Lung (tissue), 12 donors: ENCODE measurements around the gene DHRS11. TPM values are rescaled to one million over a fixed set of nuclear protein-coding genes. Genes with fewer than 3 reads are reported as not detected.
"Not testable (repeated sequence)": the region's sequence is repeated elsewhere in the genome, so short reads cannot be mapped to it uniquely, and the experiment has no call there.

Experiments used
- ATAC-seq: fragments of 200-7000 bp; cut with Tn5 transposase; one replicate; pipeline ENCODE4 v1.9.1; 2020; ENCODE audit warnings: moderate number of reproducible peaks; ENCODE audit not compliant: insufficient read depth, low FRiP score
- DNase-seq, 3 donors: peaks; one replicate each; pipeline ENCODE4 v3.0.0-alpha.2; 2013 to 2017
- H3K27ac ChIP-seq, 2 donors: one replicate each; pipeline ENCODE4 v1.5.1; 2013; ENCODE audit warnings: mild to moderate bottlenecking in 2 of 2, moderate library complexity in 2 of 2, control low read depth in 1 of 2, inconsistent platforms in 1 of 2, low read depth in 1 of 2, low read length in 1 of 2
- H3K27me3 ChIP-seq, 3 donors: one replicate each; pipeline ENCODE4 v1.5.1; 2013; ENCODE audit warnings: low read length in 2 of 3; ENCODE audit not compliant: control insufficient read depth in 3 of 3, insufficient read depth in 3 of 3
- H3K36me3 ChIP-seq, 4 donors: one replicate each; pipeline ENCODE4 v1.5.1; 2013; ENCODE audit warnings: low read length in 4 of 4, mild to moderate bottlenecking in 1 of 4, moderate library complexity in 1 of 4; ENCODE audit not compliant: control insufficient read depth in 4 of 4, insufficient read depth in 4 of 4
- H3K4me1 ChIP-seq, 5 donors: one replicate each; pipeline ENCODE4 v1.5.1; 2013; ENCODE audit warnings: low read length in 5 of 5, mild to moderate bottlenecking in 2 of 5, moderate library complexity in 1 of 5; ENCODE audit not compliant: control insufficient read depth in 5 of 5, insufficient read depth in 5 of 5
- H3K4me3 ChIP-seq: one replicate; pipeline ENCODE4 v1.5.1; 2013; ENCODE audit warnings: mild to moderate bottlenecking, control low read depth, moderate library complexity
- H3K9ac ChIP-seq, 2 donors: one replicate each; pipeline ENCODE4 v1.5.1; 2013; ENCODE audit warnings: low read length in 2 of 2, control low read depth in 1 of 2; ENCODE audit not compliant: insufficient read depth in 1 of 2
- H3K9me3 ChIP-seq, 4 donors: one replicate each; pipeline ENCODE4 v1.5.1; 2013; ENCODE audit warnings: low read length in 3 of 4, mild to moderate bottlenecking in 1 of 4, moderate library complexity in 1 of 4; ENCODE audit not compliant: control insufficient read depth in 4 of 4, insufficient read depth in 3 of 4
- WGBS, 2 donors: extraction: QIAGEN DNeasy Blood & Tissue Kit; methylation state at CpG; one replicate each; pipeline ENCODE4 v1.1.7; 2013; 5-methylcytosine and 5-hydroxymethylcytosine counted together
- polyA plus RNA-seq, 2 donors: library from polyadenylated mRNA; stranded (reverse); fragments of 200-250 nt; gene quantifications; one replicate each; pipeline ENCODE4 v1.2.1, GENCODE V29; 2013
- total RNA-seq, 2 donors: library from RNA; depleted of rRNA in 1 of 2; stranded (reverse); fragments of >200 nt in 1 of 2; gene quantifications; one replicate each; pipeline ENCODE4 v1.2.1, GENCODE V29; 2014 to 2021
- TF ChIP-seq, protein P1 (sequence below): IDR thresholded peaks from 2 replicates; pipeline ENCODE4 v1.5.1; 2012; ENCODE audit warnings: mild to moderate bottlenecking; ENCODE audit errors: control extremely low read depth, extremely low read depth
- donor health status: control.
- donor health status: control.
- donor health status: Bipolar disorder and iron deficiency.
- donor health status: healthy.
- donor health status: DM: yes; HTN: yes; CAD: no.

The DHRS11 gene
- total and polyA plus RNA-seq, 4 donors: 3.7 to 9.1 (median 5.7) TPM

DNA sequence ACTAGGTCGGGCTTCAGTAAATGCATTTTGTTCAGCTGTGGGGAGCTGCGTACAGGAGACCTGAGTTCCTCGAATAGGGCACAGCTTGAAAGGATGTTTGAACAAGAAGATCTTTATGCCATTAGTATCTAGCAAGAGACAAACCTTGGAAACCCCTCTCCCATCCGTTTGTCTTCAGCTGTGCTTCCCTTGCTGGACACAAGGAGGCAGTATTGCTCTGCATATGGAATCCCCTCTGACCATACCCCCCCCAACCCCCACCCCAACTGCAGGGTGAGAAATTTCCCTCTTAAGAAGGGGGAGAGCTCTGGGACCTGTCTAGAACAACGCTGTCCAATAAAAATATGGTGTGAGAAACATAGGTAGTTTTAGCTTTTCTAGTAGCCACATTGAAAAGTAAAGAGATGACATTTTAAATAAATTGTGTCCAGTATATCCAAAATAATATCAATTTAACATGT lies 11.3 kb downstream of the DHRS11 start:
- Histone ChIP-seq H3K4me3 (peak overlapping the region; percentile 88), H3K27ac (no peak overlapping the region), H3K27me3 (no peaks in the 10 kb centered on the region), H3K9ac (no peak overlapping the region), H3K9me3 (no peaks in the 10 kb centered on the region), H3K36me3 (no peaks in the 10 kb centered on the region), H3K4me1 (peaks cover 0 to 17% (median 4%) of the 10 kb centered on the region in 5 donors)
- 5 to 13% methylated on average over 5 of the region's 5 CpGs for WGBS, 2 donors
- DNase-seq (peak; percentile 52 to 58 (median 55)), ATAC-seq (no peak)
- TF ChIP-seq, protein P1, sequence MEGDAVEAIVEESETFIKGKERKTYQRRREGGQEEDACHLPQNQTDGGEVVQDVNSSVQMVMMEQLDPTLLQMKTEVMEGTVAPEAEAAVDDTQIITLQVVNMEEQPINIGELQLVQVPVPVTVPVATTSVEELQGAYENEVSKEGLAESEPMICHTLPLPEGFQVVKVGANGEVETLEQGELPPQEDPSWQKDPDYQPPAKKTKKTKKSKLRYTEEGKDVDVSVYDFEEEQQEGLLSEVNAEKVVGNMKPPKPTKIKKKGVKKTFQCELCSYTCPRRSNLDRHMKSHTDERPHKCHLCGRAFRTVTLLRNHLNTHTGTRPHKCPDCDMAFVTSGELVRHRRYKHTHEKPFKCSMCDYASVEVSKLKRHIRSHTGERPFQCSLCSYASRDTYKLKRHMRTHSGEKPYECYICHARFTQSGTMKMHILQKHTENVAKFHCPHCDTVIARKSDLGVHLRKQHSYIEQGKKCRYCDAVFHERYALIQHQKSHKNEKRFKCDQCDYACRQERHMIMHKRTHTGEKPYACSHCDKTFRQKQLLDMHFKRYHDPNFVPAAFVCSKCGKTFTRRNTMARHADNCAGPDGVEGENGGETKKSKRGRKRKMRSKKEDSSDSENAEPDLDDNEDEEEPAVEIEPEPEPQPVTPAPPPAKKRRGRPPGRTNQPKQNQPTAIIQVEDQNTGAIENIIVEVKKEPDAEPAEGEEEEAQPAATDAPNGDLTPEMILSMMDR: peak; percentile 35

DNA sequence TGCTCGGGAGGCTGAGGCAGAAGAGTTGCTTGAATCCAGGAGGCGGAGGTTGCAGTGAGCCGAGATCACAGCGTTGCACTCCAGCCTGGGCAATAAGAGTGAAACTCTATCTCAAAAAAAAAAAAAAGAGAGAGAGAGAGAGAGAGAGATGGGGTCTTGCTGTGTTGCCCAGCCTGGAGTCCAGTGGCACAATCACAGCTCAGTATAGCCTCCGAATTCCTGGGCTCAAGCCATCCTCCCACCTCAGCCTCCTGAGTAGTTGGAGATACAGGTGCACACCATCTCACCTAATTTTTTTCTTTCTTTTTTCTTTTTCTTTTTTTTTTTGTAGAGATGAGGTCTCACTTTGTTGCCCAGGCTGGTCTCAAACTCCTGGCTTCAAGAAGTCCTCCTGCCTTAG lies 13.3 kb downstream of the DHRS11 start:
- 95 to 97% methylated on average over 5 of the region's 5 CpGs for WGBS, 2 donors
- H3K4me1 ChIP-seq: peaks cover 0 to 17% (median 4%) of the 10 kb centered on the region in 5 donors
- not testable (repeated sequence) for H3K27me3 ChIP-seq

DNA sequence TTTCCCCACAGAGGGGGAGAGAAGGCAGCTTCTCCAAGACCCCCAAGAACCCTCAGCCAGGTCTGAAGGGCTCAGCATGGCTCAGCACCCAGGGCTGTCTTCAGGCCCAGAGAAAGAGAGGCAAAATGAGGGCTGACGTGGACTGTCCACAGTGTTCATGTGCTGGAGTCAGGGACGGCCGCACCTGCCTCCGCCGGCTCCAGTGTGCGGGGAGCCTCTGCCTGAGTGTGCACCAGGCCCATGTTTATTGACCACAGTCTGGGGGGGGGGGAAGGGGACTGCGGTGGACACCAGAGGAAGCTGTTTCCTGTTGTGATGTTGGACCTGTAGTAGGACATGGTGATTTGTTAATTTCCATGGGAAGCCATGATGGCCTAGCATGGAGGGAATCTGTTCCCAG lies 16.6 kb downstream of the DHRS11 start:
- TF ChIP-seq, protein P1: no peak
- Histone ChIP-seq H3K27ac (no peak overlapping the region), H3K9ac (no peak overlapping the region), H3K4me3 (no peak overlapping the region), H3K4me1 (no peaks in the 10 kb centered on the region), H3K27me3 (peaks cover 0 to 6% (median 0%) of the 10 kb centered on the region in 3 donors), H3K9me3 (no peaks in the 10 kb centered on the region), H3K36me3 (no peaks in the 10 kb centered on the region)
- no peak for ATAC-seq
- DNase-seq: no peak
- 81 to 90% methylated on average over 7 of the region's 7 CpGs for WGBS, 2 donors

More for the DNA sequence above, 13.3 kb downstream of the DHRS11 start:
- not testable (repeated sequence) for H3K4me3 ChIP-seq, H3K36me3 ChIP-seq, H3K27ac ChIP-seq, ATAC-seq, DNase-seq, H3K9me3 ChIP-seq, H3K9ac ChIP-seq

DNA sequence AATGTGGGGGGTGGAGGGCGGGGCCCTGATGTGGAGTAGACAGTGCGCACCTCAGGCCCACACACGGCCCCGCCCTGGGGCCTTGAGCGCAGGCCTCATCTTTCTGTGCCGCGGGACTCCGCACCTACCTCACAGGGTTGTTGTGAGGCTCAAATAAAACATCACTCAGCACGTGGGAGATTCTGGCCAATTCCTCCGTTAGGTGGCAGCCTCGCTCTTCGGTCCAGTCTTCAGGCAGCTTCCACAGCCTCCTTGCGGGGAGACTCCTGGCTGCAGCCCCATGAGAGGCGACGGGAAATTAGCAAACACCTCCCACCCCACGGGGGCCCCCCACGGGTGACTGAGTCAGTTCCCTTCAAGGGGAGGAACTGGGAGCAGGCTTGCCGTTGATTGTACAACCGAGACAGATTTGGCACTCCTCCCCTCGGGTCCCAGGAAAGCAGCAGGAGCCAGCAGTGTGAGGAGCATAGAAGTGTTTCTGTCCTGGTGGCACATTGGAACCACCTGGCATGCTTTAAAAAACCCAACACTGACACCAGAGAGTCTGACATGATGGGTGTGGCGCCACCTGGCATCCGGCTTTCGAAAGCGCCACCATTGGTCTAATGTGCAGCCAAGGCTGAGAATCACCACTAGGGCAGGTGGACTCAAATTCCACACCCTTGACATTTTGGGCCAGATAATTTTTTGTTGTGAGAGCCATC lies 17.3 kb downstream of the DHRS11 start:
- Histone ChIP-seq H3K9me3 (no peaks in the 10 kb centered on the region), H3K27ac (no peak overlapping the region), H3K4me3 (no peak overlapping the region), H3K4me1 (no peaks in the 10 kb centered on the region), H3K27me3 (peaks cover 0 to 12% (median 5%) of the 10 kb centered on the region in 3 donors), H3K9ac (no peak overlapping the region), H3K36me3 (no peaks in the 10 kb centered on the region)
- ATAC-seq (peak; percentile 54), DNase-seq (peak; percentile 59 to 65 (median 60))
- WGBS, 2 donors: 39 to 49% methylated on average over 24 of the region's 24 CpGs
- TF ChIP-seq, protein P1: peak; percentile 16
